ENCODE measurements around the gene DBH. TPM values are rescaled to one million over a fixed set of nuclear protein-coding genes. Genes with fewer than 3 reads are reported as not detected.
"Not testable (repeated sequence)": the region's sequence is repeated elsewhere in the genome, so short reads cannot be mapped to it uniquely, and the experiment has no call there.

DBH gene
- total and polyA plus RNA-seq, 2 donors (not counting 1 experiment from before 2014, with no cell fraction given), result not detected

DNA sequence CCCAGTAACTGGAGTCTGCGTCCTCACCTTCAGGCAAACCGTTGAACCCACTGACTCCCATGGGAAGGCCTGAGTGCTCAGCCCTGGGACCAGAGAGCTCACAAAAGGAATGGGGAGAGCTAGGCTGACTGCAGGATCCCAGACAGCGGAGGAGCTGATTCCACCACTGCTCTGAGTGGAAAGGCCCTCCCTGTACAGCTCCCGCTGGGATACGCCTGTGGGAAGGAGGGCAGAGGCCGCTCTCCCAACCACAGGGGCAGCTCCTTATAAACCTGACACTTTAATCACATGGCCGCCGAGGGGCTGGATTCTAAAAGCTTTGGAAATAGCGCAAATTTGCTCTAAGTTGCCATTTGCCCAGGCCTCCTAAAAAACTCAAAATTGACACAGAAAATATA, 37.1 kb downstream of the DBH start:
- H3K9me3 ChIP-seq (ENCODE audit: control extremely low read depth in 1 of 3, control insufficient read depth in 2 of 3, insufficient read depth in 1 of 3, low read length in 2 of 3), result peaks cover 0 to 7% (median 0%) of the 10 kb centered on the region in 3 donors
- H3K4me3 ChIP-seq (ENCODE audit: control extremely low read depth in 1 of 5, extremely low read depth in 1 of 5, insufficient read depth in 1 of 5, low read depth in 2 of 5, low read length in 4 of 5), result no peak overlapping the region
- H3K27me3 Mint-ChIP-seq, result peaks cover 8% of the 10 kb centered on the region
- TF ChIP-seq, protein P1, sequence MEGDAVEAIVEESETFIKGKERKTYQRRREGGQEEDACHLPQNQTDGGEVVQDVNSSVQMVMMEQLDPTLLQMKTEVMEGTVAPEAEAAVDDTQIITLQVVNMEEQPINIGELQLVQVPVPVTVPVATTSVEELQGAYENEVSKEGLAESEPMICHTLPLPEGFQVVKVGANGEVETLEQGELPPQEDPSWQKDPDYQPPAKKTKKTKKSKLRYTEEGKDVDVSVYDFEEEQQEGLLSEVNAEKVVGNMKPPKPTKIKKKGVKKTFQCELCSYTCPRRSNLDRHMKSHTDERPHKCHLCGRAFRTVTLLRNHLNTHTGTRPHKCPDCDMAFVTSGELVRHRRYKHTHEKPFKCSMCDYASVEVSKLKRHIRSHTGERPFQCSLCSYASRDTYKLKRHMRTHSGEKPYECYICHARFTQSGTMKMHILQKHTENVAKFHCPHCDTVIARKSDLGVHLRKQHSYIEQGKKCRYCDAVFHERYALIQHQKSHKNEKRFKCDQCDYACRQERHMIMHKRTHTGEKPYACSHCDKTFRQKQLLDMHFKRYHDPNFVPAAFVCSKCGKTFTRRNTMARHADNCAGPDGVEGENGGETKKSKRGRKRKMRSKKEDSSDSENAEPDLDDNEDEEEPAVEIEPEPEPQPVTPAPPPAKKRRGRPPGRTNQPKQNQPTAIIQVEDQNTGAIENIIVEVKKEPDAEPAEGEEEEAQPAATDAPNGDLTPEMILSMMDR (IDR thresholded peaks at IDR 0.05), result no peak
- no peak for TF ChIP-seq EZH2 (IDR thresholded peaks at IDR 0.05; ENCODE audit: borderline replicate concordance, insufficient read depth, low read depth, low read length, poor library complexity, severe bottlenecking)
- H3K4me2 ChIP-seq (replicated peaks; ENCODE audit: low read depth, low read length, poor library complexity, severe bottlenecking), result no peak overlapping the region
- no peaks in the 10 kb centered on the region for H3K9me3 Mint-ChIP-seq (ENCODE audit: insufficient read depth)
- H2AFZ ChIP-seq (ENCODE audit: insufficient read depth, low read depth, low read length, poor library complexity, severe bottlenecking), result no peak overlapping the region
- no peak overlapping the region for H3K9ac ChIP-seq (ENCODE audit: low read length)
- no peaks in the 10 kb centered on the region for H3K27me3 ChIP-seq (replicated peaks in 1 of 4; ENCODE audit: control extremely low read depth in 1 of 4, control insufficient read depth in 3 of 4, insufficient read depth in 4 of 4, low read length in 3 of 4)
- H3K27ac ChIP-seq (ENCODE audit: low read length in 2 of 2), result no peak overlapping the region
- no peak overlapping the region for H3K4me3 Mint-ChIP-seq
- CTCF ChIA-PET, result interaction anchor here (0.6 kb wide), 1 partner anchor 1236 kb away, joined by 3 read pairs; no protein-coding TSS in a partner anchor
- no peaks in the 10 kb centered on the region for H3K4me1 Mint-ChIP-seq
- 93% methylated on average over 9 of the region's 9 CpGs for WGBS (ENCODE audit: insufficient coverage)
- H4K20me1 ChIP-seq (ENCODE audit: control insufficient read depth, insufficient read depth, low read length, poor library complexity, severe bottlenecking), result no peaks in the 10 kb centered on the region
- DNase-seq (no peak), ATAC-seq (ENCODE audit: low read depth) (no peak)
- intact Hi-C loops (cut with micrococcal nuclease), result no loop called here
- H3K36me3 ChIP-seq (replicated peaks in 1 of 2; ENCODE audit: control extremely low read depth in 1 of 2, control insufficient read depth in 1 of 2, extremely low read depth in 1 of 2, insufficient read depth in 2 of 2, low read length in 1 of 2), result no peaks in the 10 kb centered on the region
- POLR2A ChIA-PET, result no interaction called here
- H3K4me1 ChIP-seq (ENCODE audit: control insufficient read depth in 2 of 2, insufficient read depth in 2 of 2, low read length in 2 of 2), result no peaks in the 10 kb centered on the region
- no peaks in the 10 kb centered on the region for H3K79me2 ChIP-seq (ENCODE audit: control insufficient read depth, insufficient read depth, low read length)
- no peak overlapping the region for H3K27ac Mint-ChIP-seq

DNA sequence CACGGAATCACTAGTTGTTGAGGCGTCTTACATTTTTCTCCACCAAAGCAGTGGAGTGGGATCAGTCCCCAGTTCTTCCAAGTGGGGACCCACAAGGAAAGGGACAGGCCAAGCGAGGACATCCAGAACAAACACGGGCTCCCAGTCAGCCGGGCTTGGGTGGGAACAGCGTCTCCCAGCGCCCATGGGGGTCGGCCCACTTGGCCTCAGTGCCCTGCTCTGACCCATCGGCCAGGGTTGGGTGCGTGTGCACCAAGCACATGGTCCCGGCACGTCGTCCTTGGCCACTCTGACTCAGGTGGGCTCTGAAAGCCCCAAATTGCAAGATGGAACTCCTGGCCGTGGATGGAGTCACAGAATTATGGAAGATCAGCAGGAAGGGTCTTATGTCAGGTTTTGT, 37.9 kb downstream of the DBH start:
- Histone ChIP-seq H3K4me2 (replicated peaks; ENCODE audit: low read depth, low read length, poor library complexity, severe bottlenecking) (no peak overlapping the region), H2AFZ (ENCODE audit: insufficient read depth, low read depth, low read length, poor library complexity, severe bottlenecking) (no peak overlapping the region), H3K27me3 (replicated peaks in 1 of 4; ENCODE audit: control extremely low read depth in 1 of 4, control insufficient read depth in 3 of 4, insufficient read depth in 4 of 4, low read length in 3 of 4) (no peaks in the 10 kb centered on the region), H3K36me3 (replicated peaks in 1 of 2; ENCODE audit: control extremely low read depth in 1 of 2, control insufficient read depth in 1 of 2, extremely low read depth in 1 of 2, insufficient read depth in 2 of 2, low read length in 1 of 2) (no peaks in the 10 kb centered on the region), H4K20me1 (ENCODE audit: control insufficient read depth, insufficient read depth, low read length, poor library complexity, severe bottlenecking) (no peaks in the 10 kb centered on the region), H3K4me1 (ENCODE audit: control insufficient read depth in 2 of 2, insufficient read depth in 2 of 2, low read length in 2 of 2) (no peaks in the 10 kb centered on the region), H3K9ac (ENCODE audit: low read length) (no peak overlapping the region), H3K4me3 (ENCODE audit: control extremely low read depth in 1 of 5, extremely low read depth in 1 of 5, insufficient read depth in 1 of 5, low read depth in 2 of 5, low read length in 4 of 5) (no peak overlapping the region), H3K79me2 (ENCODE audit: control insufficient read depth, insufficient read depth, low read length) (no peaks in the 10 kb centered on the region), H3K9me3 (ENCODE audit: control extremely low read depth in 1 of 3, control insufficient read depth in 2 of 3, insufficient read depth in 1 of 3, low read length in 2 of 3) (peaks cover 0 to 7% (median 0%) of the 10 kb centered on the region in 3 donors), H3K27ac (ENCODE audit: low read length in 2 of 2) (no peak overlapping the region)
- Mint-ChIP-seq H3K27ac (no peak overlapping the region), H3K9me3 (ENCODE audit: insufficient read depth) (no peaks in the 10 kb centered on the region), H3K4me3 (no peak overlapping the region), H3K27me3 (peaks cover 8% of the 10 kb centered on the region), H3K4me1 (no peaks in the 10 kb centered on the region)
- ChIA-PET POLR2A (no interaction called here), CTCF (no interaction called here)
- DNase-seq (no peak), ATAC-seq (ENCODE audit: low read depth) (no peak)
- no peak for TF ChIP-seq EZH2 (IDR thresholded peaks at IDR 0.05; ENCODE audit: borderline replicate concordance, insufficient read depth, low read depth, low read length, poor library complexity, severe bottlenecking)
- TF ChIP-seq, protein P1 (IDR thresholded peaks at IDR 0.05), result no peak
- WGBS (ENCODE audit: insufficient coverage), result 88% methylated on average over 13 of the region's 14 CpGs
- intact Hi-C loops (cut with micrococcal nuclease), result no loop called here

DNA sequence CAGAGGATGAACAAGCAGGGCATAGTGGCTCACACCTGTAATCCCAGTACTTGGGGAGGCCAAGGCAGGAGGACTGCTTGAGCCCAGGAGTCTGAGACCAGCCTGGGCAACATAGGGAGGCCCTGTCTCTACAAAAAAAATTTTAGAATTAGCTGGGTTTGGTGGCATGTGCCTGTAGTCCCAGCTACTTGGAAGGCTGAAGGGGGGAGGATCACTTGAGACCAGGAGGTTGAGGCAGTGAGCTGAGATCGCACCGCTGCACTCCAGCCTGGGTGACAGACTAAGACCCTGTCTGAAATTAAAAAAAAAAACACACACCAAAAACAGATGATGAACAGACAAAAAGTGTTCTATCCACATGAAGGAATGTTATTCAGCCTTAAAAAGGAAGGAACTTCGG, 39.6 kb downstream of the DBH start:
- H2AFZ ChIP-seq (ENCODE audit: insufficient read depth, low read depth, low read length, poor library complexity, severe bottlenecking); H3K4me1 Mint-ChIP-seq; H3K9ac ChIP-seq (ENCODE audit: low read length); DNase-seq; H3K9me3 Mint-ChIP-seq (ENCODE audit: insufficient read depth); H3K4me2 ChIP-seq (replicated peaks; ENCODE audit: low read depth, low read length, poor library complexity, severe bottlenecking); H3K79me2 ChIP-seq (ENCODE audit: control insufficient read depth, insufficient read depth, low read length); H3K36me3 ChIP-seq (replicated peaks in 1 of 2; ENCODE audit: control extremely low read depth in 1 of 2, control insufficient read depth in 1 of 2, extremely low read depth in 1 of 2, insufficient read depth in 2 of 2, low read length in 1 of 2); H3K27me3 ChIP-seq (replicated peaks in 1 of 4; ENCODE audit: control extremely low read depth in 1 of 4, control insufficient read depth in 3 of 4, insufficient read depth in 4 of 4, low read length in 3 of 4); CTCF ChIA-PET; H3K27ac Mint-ChIP-seq; intact Hi-C loops (cut with micrococcal nuclease); ATAC-seq (ENCODE audit: low read depth); H3K4me1 ChIP-seq (ENCODE audit: control insufficient read depth in 2 of 2, insufficient read depth in 2 of 2, low read length in 2 of 2); H3K4me3 Mint-ChIP-seq; H3K27me3 Mint-ChIP-seq; H3K27ac ChIP-seq (ENCODE audit: low read length in 2 of 2); H3K9me3 ChIP-seq (ENCODE audit: control extremely low read depth in 1 of 3, control insufficient read depth in 2 of 3, insufficient read depth in 1 of 3, low read length in 2 of 3); H4K20me1 ChIP-seq (ENCODE audit: control insufficient read depth, insufficient read depth, low read length, poor library complexity, severe bottlenecking); H3K4me3 ChIP-seq (ENCODE audit: control extremely low read depth in 1 of 5, extremely low read depth in 1 of 5, insufficient read depth in 1 of 5, low read depth in 2 of 5, low read length in 4 of 5): not testable (repeated sequence)
- no CpG with 5 or more reads among the region's 3 CpGs for WGBS (ENCODE audit: insufficient coverage)
- POLR2A ChIA-PET, result interaction anchor here (0.6 kb wide), 1 partner anchor 9 kb away, joined by 5 read pairs; no protein-coding TSS in a partner anchor
